ENCODE results near the gene PTPN2. TPM values are rescaled to one million over a fixed set of nuclear protein-coding genes. Genes with fewer than 3 reads are reported as not detected.

PTPN2 gene
- total and polyA plus RNA-seq, 2 experiments from 2014 or later, result 49.9 to 65.5 TPM

GRCh38 chr18:12751503-12751884 is 132.5 kb downstream of the PTPN2 start (continued):
- no peak for TF ChIP-seq ZNF462 (CRISPR knock-in tag; IDR thresholded peaks at IDR 0.05)
- no peak for TF ChIP-seq CREB1 (CRISPR knock-in tag; IDR thresholded peaks at IDR 0.05; ENCODE audit: low read depth)

DNA sequence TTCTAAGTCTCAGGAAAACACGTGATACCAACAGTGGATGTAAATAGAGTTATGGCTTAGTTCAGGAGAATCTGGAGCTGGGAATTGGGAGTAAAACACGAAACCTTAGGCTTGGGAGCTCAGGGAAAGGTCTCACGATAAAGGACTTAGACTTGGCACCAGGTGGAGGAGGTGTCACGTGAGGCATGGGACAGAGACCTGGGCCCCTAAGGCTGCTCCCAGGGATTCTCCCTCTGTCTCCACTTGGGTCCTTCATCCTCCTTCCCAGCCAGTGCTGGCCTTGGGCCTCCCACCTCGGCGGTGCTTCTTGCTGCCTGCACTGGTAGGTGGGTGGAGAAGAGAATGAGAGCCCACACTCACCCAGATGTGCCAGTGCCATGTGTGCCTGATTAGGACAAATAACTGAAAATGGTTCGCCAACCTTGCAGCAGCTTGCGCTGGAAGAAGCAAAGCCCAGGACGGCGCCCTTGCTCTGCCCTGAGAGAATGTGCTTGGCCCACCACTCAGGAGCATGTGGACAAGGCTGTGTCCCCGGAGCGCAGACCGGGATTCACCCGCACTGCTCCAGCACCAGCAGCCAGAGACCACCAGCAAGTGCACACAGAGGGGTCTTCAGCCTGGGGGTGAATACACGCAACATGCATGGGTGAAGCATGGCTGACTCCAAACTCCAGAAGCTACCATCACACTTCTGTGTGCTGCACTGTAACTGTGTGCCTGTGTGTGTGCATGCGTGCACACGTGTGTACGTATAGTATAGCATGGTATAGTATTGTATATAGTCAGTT is 133.1 kb downstream of the PTPN2 start:
- Histone ChIP-seq H3F3A (replicated peaks; ENCODE audit: low read depth) (no peaks in the 10 kb centered on the region), H3K4me1 (ENCODE audit: insufficient read depth) (no peaks in the 10 kb centered on the region), H3K36me3 (ENCODE audit: insufficient read depth) (no peaks in the 10 kb centered on the region), H4K20me1 (replicated peaks; ENCODE audit: insufficient read depth) (no peaks in the 10 kb centered on the region), H3K4me2 (no peak overlapping the region), H2AFZ (no peak overlapping the region), H3K27me3 (ENCODE audit: insufficient read depth) (no peaks in the 10 kb centered on the region), H3K27ac (ENCODE audit: low read depth) (no peak overlapping the region), H3K4me3 (no peak overlapping the region), H3K9me2 (ENCODE audit: insufficient read depth) (no peaks in the 10 kb centered on the region), H3K79me2 (replicated peaks; ENCODE audit: insufficient read depth) (no peaks in the 10 kb centered on the region)
- no peak for DNase-seq (ENCODE audit: low spot score)
- Mint-ChIP-seq H3K27me3 (ENCODE audit: insufficient read depth, low read depth, poor library complexity) (no peaks in the 10 kb centered on the region), H3K9me3 (no peaks in the 10 kb centered on the region), H3K27ac (no peak overlapping the region), H3K4me3 (no peak overlapping the region), H3K36me3 (ENCODE audit: low read depth) (no peaks in the 10 kb centered on the region), H3K4me1 (no peaks in the 10 kb centered on the region)
- ATAC-seq, result no peak
- no peak for TF ChIP-seq POLR2AphosphoS5 (IDR thresholded peaks at IDR 0.05; ENCODE audit: low read depth)

Data from GM23338 (cell line).